ENCODE results near the gene CLDN12.

GRCh38 chr7:90455163-90456030 is 52.1 kb downstream of the CLDN12 start:
- no peak for TF ChIP-seq EZH2 (IDR thresholded peaks at IDR 0.05; ENCODE audit: low read length)
- TF ChIP-seq CTCF (optimal IDR thresholded peaks at IDR 0.05 in 1 of 3, IDR thresholded peaks at IDR 0.05 in 1 of 3, conservative IDR thresholded peaks at IDR 0.05 in 1 of 3; ENCODE audit: extremely low read depth in 1 of 3, insufficient read depth in 2 of 3, low read length in 3 of 3) = peak in 2 of 3 experiments; percentile 57 to 71
